ENCODE data around the gene ZNF697.
"Not testable (repeated sequence)": the region's sequence is repeated elsewhere in the genome, so short reads cannot be mapped to it uniquely, and the experiment has no call there.

ZNF697 gene

DNA sequence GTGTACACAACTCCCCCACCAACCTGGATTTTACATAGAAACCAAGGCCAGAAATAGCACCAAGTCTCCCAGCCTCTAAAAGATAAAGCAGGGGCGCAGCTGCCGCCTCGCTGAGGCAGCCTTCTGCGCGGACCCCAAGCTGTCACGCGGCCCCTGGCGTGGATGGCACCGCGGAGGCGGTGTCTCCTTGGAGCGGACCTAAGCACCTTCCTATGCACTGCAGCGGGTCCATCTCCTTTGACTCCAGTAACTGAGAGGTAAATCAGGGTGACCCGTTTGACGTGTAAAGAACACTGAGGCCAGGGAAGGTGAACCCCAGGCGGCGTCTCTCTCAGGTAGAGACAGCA lies 17.0 kb downstream of the ZNF697 start:
- DNase-seq: no peak

DNA sequence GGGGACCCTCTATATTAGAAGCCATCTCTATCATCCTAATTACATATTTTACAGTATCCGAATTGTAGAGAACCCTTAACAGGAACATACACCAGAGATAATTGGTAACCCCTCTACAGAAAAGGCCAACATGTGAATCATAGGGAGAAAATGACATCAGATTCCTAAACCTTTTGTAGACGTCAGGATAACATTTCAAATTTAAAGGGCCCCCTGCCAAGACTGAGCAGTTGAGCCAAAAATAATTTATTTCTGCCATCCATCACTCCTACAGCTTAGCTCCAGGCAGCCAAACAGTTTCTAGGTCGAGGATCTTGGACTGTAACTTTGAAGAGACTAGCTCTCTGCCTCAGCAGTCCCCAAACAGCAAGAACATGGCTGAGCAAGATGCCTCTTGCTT lies 21.2 kb downstream of the ZNF697 start:
- DNase-seq: no peak

GRCh38 chr1:119626011-119626545 lies 22.0 kb downstream of the ZNF697 start:
- no peak for DNase-seq

DNA sequence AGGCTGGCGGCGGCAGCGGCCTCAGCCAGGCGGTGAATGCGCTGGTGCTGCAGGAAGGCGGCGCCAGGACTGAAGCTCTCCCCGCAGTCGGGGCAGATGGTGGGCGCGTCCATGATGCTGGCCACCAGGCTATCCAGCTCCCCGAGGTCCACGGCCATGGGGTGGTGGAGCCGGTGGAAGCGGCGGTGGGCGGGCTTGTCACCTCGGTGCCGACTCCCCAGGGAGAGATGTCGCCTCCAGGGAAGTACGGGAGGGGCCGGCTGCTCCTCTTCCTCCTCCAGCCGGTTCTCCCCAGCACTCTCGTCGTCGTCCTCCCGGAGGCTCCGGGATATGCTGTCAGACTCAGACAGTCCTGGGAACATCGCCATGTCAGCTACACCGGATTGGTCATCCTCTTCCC lies 24.4 kb downstream of the ZNF697 start:
- DNase-seq: no peak

GRCh38 chr1:119623193-119623515 lies 24.9 kb downstream of the ZNF697 start:
- DNase-seq: no peak

- DNase-seq: no peak
Observed at GRCh38 chr1:119622311-119623192, 25.5 kb downstream of the ZNF697 start.

DNA sequence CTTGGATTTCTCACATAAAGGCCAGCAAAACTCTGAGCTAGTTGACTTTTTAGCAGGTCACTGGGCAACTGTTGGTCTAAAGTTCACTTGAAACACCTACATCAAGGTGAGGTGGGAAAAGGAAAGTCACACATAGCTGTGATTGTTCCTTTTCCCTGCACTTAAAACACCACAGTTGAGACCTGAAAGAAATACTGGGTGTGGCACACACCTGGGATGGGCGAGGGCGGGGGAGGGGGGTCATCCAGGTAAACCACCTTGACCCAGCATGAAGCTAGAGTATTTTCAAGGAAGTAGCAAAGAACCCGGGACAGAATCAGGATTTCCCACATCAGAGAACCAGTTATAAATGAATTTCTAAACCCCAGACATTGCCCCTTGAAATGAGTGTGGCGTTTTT lies 26.4 kb downstream of the ZNF697 start:
- DNase-seq: no peak

- no peak for DNase-seq
Observed at GRCh38 chr1:119617751-119618691, 30.0 kb downstream of the ZNF697 start.

- DNase-seq: not testable (repeated sequence)
Observed at GRCh38 chr1:119616748-119617147, 31.3 kb downstream of the ZNF697 start.

- not testable (repeated sequence) for DNase-seq
Observed at GRCh38 chr1:119615100-119615499, 33.0 kb downstream of the ZNF697 start.

GRCh38 chr1:119613769-119614720 lies 34.0 kb downstream of the ZNF697 start:
- peak; percentile 42 for DNase-seq

DNA sequence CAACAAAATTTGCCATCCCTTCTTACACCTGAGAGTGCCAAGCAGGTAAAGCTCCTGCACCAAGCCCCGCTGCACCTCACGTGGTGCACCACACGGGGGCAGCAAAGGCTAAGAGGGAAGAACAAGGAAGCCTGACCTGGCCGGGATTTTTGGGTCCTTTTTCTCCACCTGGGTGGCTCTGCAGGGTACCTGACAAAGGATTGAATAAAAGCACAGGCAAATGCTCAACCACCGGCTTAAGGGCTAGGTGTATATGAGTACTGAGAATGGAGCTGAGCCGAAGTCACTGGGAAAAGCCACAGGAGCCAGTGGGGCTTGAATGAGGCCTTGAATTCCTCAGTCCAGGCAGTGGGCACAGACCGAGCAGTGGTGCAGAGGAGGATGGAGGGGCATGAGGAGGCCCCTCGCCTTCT lies 36.4 kb downstream of the ZNF697 start:
- peak; percentile 29 for DNase-seq

DNA sequence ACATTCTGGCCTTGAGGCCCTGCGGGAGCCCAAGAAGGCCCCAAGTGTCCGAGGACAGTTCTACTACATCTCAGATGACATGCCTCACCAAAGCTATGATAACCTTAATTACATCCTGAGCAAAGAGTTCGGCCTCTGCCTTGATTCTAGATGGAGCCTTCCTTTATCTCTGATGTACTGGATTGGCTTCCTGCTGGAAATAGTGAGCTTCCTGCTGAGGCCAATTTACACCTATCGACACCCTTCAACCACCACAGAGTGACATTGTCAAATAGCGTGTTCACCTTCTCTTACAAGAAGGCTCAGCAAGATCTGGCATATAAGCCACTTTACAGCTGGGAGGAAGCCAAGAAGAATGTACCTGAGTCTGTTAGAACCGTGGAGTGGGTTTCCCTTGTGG lies 39.2 kb downstream of the ZNF697 start:
- DNase-seq: not testable (repeated sequence)

- not testable (repeated sequence) for DNase-seq
Observed at GRCh38 chr1:119607087-119607807, 40.8 kb downstream of the ZNF697 start.

DNA sequence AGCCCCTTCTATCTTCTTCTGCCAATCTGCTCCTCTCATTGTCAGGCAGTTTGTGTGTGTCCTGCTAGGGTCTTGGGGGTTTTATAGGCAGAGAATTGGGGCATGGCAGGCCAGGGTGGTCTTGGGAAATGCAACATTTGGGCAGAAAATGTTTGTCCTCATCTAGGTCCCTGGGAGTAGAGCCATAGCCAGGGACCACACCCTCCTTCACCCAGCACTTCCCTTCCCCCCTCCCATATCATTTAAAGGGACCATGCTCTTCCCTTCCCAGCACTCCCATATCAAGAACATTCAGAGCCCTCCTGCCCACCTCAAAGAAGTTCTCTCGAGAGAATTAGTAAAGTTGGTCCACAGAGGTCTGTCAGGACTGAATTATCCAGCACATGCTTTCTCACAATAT lies 41.7 kb downstream of the ZNF697 start:
- no peak for DNase-seq

DNA sequence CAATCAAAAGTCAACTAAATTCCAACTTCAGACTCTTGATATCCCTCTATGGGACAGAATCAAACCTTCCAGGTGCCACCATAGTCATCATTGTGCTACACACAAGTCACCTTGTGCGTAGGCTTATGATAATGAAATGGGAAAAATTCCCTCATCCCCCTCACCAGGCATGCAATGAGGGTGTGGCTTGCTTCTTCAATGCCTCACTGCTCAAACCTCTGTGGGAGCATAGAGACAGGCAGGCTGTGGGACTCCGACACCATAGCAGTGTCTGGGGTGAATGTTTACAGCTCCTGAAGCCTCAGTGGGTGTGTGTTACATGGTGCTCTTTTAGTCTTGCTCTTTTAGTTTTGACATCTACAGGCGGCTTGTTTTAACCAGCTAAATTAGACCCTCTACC lies 42.4 kb downstream of the ZNF697 start:
- no peak for DNase-seq

DNA sequence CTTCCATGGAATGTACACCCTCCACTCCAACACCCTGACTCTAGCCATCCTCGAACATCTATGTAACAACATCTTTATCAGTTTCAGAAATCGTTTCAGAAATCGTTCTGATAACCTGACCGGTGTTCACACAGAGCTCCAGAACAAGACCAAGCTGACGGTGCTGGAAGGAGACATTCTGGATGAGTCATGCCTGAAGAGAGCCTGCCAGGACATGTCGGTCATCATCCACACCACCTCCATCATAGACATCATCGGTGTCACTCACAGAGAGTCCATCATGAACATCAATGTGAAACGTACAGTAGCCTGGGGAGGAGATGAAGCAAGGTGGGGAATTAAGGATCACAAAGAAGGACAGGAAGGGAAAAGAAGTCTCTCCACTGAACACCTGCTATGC lies 43.0 kb downstream of the ZNF697 start:
- not testable (repeated sequence) for DNase-seq

DNA sequence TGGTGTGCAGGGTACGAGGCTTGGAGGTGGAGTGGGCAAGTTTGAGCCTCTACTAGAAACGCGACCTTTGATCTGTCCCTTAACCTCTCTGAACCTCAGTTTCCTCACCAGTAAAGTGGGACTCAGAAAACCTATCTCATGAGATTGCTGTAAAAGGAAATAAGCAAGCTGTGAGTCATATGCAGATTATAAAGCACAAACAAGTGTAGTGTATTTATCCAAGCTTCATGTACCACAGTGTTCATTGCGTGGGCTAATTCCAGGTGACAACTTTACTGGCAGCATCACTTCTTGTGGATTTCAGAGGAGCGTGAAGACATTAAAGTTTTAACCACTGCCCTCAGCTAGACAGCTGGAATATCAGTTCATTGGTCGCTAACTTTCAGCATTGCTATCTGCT lies 44.4 kb downstream of the ZNF697 start:
- DNase-seq: no peak

DNA sequence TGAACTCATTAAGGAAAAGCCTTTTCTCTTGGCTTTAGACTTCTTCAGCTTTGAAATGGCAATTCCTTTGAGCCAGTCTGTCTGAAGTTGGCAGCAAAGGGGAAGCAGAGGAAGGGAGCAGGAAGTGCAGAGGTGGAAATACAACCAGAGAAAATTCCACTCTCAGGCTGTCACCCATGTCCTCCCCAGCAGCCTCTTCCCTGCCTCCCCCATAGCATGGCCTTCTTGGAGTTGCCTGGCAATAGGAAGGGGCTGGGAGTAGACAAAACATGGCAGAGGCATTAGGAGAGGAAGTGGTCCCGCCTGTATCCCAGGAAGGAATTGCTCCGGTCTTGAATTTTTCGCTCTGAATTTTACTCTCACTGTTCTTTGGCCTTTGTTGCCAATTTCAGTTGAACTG lies 44.8 kb downstream of the ZNF697 start:
- not testable (repeated sequence) for DNase-seq

DNA sequence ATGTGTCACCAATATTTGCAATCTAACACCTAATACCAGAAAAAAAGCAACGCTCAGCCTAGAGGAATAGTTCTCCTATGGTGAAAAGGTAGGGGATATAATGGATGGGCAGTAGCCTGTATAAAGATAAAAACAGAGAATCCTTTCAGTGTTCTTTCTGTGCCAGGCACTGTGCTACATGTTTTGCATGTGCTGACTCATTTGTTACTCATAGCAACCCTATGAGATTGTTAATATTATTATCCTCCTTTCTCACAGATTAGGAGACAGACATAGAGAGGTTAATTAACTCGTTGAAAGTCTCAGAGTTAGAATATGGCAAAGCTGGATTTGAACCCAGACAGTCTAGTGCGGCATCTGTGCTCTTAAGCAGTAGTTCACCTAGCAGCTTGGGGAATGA lies 45.3 kb downstream of the ZNF697 start:
- not testable (repeated sequence) for DNase-seq

- no peak for DNase-seq
Observed at GRCh38 chr1:119602169-119602568, 45.9 kb downstream of the ZNF697 start.

DNA sequence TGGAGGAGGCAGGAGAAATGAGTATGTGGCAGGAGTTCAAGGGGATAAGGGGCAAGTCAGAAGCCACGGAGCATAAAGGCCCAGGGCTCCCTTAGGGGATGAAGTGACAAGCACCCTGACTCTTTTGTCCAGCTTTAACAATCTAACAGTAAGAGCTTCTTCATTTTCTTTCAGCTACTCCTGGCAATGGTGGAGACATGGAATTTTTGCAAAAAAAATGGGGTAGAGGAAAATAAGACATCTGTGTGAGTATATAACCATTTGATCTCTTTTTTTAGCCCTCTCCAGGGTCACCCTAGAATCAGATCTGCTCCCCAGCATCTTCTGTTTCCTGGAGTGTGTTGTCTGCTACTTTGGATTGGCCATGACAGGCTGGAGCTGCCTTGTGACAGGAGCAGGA lies 47.1 kb downstream of the ZNF697 start:
- no peak for DNase-seq

Data from CD4-positive, alpha-beta T cell treated with Interleukin-21 for 1 hour (primary cell).